Non-pigmented ciliary epithelial cell (primary cell): ENCODE measurements around the gene PTP4A2.
"Not testable (repeated sequence)": the region's sequence is repeated elsewhere in the genome, so short reads cannot be mapped to it uniquely, and the experiment has no call there.

Experiments
- DNase-seq: peaks from one replicate; pipeline ENCODE4 v3.0.0-alpha.2; 2010; ENCODE audit warnings: low read depth

The PTP4A2 gene

DNA sequence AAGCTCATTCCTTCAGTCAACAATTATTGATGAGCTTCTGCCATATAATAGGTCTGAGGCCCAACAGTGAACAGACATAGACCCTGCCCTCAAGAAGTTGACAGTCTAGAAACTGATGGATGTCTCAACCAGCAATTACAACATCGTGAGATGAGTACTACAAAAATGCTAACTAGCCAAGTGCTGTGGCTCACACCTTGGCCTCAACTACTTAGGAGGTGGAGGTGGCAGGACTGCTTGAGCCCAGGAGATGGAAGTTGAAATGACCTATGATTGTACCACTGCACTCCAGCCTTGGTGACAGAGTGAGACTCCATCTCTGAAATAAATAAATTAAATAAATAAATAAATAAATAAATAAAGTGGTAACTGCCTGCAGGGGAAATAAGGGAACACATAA, 11.7 kb upstream of the PTP4A2 start:
- DNase-seq = no peak

- DNase-seq = not testable (repeated sequence)
Observed at GRCh38 chr1:31945677-31946076, 7.5 kb upstream of the PTP4A2 start.

GRCh38 chr1:31944205-31945089, 6.3 kb upstream of the PTP4A2 start:
- no peak for DNase-seq

DNA sequence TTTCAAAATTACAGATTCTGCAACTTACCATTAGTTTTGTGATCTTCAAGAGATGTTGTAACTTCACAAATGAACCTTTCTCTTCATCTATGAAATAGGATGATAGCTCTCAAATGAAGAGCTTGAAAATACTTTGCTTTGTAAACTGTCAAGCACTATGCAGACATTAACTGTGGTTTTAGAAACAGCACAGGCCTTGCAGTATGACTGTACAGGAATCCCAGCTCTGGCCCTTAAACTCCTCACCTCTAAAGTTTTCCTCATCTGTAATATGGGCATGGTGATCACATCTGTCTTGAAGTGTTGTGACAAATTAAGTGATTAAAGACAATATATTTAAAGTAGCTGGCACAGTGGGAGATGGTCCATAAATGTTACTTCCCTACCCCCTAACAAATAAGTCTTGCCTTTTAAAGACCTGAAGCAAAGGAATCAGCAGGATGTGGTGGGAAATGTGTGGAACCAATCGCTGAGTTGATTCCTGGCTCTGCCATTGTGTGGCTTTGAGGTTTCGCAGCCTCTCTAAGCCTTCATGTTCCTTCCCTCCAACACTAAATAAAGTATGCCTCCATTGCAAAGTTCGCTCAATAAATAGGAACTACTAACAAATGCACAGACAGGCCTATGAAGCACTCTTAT, 5.5 kb upstream of the PTP4A2 start:
- DNase-seq = no peak

- DNase-seq = not testable (repeated sequence)
Observed at GRCh38 chr1:31942061-31942460, 3.9 kb upstream of the PTP4A2 start.

DNA sequence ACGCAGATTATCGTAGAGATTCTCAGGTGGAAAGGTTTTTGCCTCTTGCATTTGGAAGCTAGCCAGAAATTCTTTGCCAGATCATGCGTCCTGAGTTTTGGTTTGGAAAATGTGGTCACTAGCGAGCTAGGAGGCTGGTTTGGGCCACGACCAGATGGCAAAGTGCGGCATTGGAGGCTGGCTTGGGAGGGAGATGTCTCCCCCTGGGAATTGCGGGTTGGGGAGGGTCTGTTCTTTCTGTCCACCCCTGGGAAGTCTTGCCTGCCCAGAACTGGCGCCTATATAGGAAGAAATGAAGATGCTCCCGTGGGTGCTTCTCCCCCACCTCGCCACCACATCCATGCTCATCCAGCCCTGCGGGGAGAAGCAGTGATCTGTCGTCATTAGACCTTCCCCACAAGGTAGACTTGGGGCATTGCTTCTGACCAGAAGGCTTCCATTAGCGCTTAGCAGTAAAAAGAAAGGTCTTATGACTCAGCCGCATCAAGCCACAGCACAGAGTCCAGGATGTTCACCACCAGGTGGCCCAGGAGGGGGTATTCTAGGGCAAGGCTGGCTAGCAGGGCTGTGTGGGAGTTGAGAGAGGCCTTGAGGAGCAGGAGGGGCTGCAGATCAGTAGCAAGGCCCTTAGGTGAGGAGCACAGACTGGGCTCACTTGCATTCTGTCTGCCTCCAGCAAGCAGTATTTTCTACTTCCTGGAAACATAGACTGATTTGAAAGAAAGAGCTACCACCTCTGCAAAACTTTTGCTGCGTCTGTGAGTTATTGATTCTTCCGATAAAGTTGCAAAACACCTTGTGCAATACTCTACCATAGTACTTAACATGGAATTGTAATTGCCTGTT, 1.5 kb upstream of the PTP4A2 start:
- DNase-seq = peak; percentile 73

- DNase-seq = no peak
Observed at GRCh38 chr1:31937300-31938183, 626 bp downstream of the PTP4A2 start.

- no peak for DNase-seq
Observed at GRCh38 chr1:31936981-31937299, 1.2 kb downstream of the PTP4A2 start.

GRCh38 chr1:31936278-31936980, 1.7 kb downstream of the PTP4A2 start:
- DNase-seq = no peak

- no peak for DNase-seq
Observed at GRCh38 chr1:31934706-31935629, 3.2 kb downstream of the PTP4A2 start.

DNA sequence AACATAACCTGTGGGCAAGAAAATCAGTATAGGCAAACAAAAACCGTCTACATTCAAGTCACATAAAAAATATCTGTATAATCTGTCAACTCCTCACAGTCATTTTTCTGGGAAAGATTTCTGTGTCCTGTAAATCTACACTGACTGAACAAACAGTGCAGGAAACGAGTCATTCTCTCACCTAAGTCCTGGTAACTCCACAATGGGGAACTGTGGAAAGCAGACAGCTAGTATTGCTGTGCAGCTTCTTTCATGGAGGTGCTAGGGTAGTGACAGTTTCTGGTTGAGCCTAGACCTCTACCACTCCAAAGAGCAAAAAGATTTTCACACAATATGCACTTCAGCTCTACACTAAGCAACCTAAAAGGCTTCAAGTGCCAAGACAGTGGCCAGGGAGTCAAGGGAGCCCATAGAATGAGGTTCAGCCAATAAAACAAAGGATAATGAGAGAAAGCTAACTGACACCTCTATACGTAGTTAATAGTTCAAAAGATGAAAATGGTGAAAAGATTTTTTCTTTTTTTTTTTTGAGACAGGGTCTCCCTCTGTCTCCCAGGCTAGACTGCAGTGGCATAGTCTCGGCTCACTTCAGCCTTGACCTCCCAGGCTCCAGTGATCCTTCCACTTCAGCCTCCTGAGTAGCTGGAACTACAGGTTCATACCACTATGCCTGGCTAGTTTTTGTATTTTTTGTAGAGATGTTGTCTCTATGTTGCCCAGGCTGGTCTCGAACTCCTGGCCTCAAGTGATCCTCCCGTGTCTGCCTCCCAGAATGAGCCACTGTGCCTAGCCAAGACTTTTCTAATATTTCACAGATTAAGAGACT, 5.5 kb downstream of the PTP4A2 start:
- no peak for DNase-seq

- no peak for DNase-seq
Observed at GRCh38 chr1:31931593-31932225, 6.5 kb downstream of the PTP4A2 start.

DNA sequence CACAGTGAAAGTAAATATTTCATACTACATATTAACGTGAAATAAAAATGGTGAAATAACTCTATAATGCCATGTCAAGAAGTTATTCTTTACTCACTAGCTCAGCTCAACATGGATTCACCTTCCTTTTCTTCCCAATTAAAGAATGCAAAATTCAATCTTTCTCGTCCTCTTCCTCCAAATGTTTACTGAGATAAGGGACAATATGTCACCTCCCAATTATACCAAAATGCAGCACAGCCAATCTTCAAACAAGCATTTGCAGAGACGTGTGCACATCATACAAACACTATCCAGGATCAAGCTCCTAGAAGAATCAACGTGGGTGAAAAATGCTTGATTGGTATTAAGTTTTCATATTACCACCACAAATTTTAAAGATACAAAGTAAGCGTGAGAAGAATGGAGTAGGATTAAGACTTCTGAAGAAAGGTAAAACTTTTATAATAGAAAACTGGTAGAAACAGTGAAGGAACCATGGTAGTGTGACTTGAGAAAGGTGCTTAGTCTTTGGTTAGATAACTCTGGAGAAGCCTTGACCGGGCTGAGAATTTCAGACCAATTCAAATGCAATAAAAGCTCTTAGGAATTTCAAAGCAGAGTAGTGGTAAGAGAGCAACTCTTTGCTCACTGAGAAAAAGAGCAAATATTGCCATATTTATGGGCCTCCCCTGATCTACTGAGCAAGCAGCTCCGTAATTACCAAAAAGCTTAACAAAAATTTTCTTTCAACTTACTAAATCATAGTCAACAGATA, 7.2 kb downstream of the PTP4A2 start:
- no peak for DNase-seq

DNA sequence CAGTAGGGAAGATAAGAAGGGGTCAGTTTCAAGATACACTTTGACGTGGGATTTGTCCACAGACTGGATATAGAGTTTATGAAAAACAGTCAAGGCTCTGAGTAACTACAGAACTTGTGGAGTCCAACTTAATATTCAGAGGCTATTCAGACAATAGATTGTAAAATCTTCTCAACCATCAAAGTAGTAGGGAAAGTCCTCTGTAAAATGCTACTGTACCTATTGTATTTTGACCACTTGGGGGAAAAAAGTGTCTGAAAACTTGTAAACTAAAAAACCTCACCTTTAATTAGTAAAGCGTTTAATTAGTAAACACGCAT, 10.5 kb downstream of the PTP4A2 start:
- DNase-seq = no peak

DNA sequence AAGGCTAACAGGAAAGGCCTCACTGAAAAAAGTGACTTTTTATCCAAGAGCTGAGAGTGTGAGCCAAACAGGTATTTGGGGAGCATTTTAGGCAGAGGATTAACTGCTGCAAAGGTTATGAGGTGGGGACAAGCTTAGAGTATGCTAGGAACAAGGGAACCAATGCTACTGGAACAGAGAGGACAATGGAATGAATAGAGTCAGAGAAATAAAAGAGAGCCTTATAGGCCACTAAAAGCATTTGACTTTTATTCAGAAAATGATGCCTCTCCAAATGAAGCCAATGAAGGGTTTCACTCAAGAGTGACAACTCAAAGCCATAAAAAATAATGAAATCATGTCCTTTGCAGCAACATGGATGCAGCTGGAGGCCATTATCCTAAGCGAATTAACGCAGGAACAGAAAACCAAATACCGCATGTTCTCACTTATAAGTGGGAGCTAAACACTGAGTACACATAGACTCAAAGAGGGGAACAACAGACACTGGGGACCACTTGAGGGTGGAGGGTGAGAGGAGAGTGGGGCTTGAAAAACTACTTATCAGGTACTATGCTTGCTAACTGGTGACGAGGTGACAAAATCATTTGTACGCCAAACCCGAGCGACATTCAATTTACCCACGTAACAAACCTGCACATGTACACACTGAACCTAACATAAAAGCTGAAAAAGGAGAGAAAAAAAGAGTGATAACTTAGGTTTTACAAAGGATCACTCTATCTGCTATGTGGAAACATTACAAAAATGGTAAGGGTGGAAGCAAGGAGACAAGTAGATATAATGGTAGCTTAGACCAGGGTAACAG, 11.1 kb downstream of the PTP4A2 start:
- DNase-seq = no peak

DNA sequence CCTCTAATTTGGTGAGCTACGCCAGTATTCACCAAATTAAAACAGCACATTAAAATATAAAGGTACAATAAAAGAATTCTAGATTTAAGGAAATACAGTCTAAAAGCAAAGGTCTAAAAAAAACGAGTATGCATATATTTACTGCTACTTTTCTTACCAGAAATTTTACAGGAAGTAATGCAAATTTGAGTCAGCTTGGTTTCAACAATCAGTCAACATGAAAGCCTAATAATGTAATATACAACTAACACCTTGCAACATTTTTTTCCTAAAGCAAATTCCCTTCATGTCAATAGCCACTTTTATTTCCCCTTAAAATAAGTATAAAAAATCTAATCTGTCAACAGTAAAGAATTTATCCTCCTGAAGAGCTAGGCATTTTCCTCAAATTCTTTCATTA, 11.9 kb downstream of the PTP4A2 start:
- no peak for DNase-seq

DNA sequence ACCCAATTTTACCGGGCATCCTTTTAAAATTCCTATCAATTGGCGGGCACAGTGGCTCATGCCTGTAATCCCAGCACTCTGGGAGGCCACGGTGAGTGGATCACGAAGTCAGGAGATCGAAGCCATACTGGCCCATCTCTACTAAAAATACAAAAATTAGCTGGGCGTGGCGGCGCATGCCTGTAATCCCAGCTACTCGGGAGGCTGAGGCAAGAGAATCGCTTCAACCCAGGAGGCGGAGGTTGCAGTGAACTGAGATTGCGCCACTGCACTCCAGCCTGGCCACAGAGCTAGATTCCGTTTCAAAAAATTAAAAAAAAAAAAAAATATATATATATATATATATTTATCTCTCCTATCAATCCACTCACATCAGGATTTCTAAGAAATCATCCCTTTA, 12.3 kb downstream of the PTP4A2 start:
- not testable (repeated sequence) for DNase-seq
